GM19239 (cell line): ENCODE measurements around the gene PITRM1.
"Not testable (repeated sequence)": the region's sequence is repeated elsewhere in the genome, so short reads cannot be mapped to it uniquely, and the experiment has no call there.

Experiments
- DNase-seq: peaks from one replicate; pipeline ENCODE4 v3.0.0; 2011; ENCODE audit warnings: low spot score; ENCODE audit not compliant: insufficient read length
- FAIRE-seq: peaks from 2 replicates; lab custom pipeline; 2011; peaks lifted over from hg19 to GRCh38; lab: Jason Lieb, UNC

PITRM1 gene

GRCh38 chr10:3172446-3173170 is at the start of gene PITRM1:
TSS of gene PITRM1 (minus strand) at chr10:3172782. CDS start at chr10:3172772, 10 bp downstream.
- FAIRE-seq (peak; percentile 96), DNase-seq (peak; percentile 94)

GRCh38 chr10:3222068-3222467 is 49.5 kb upstream of the PITRM1 start:
- FAIRE-seq: no peak
- DNase-seq: no peak

- FAIRE-seq, DNase-seq: not testable (repeated sequence)
Measured at GRCh38 chr10:3221601-3222000, 49.0 kb upstream of the PITRM1 start.

GRCh38 chr10:3220853-3221252 is 48.3 kb upstream of the PITRM1 start:
- DNase-seq (no peak), FAIRE-seq (no peak)

GRCh38 chr10:3219021-3219628 is 46.5 kb upstream of the PITRM1 start:
- not testable (repeated sequence) for FAIRE-seq

GRCh38 chr10:3217853-3218252 is 45.3 kb upstream of the PITRM1 start:
- DNase-seq: no peak
- no peak for FAIRE-seq

More at GRCh38 chr10:3219021-3219628, 46.5 kb upstream of the PITRM1 start:
- DNase-seq: not testable (repeated sequence)

- no peak for FAIRE-seq
Measured at GRCh38 chr10:3217301-3217700, 44.7 kb upstream of the PITRM1 start.

GRCh38 chr10:3215153-3215775 is 42.7 kb upstream of the PITRM1 start:
- no peak for FAIRE-seq

More at GRCh38 chr10:3217301-3217700, 44.7 kb upstream of the PITRM1 start:
- no peak for DNase-seq

GRCh38 chr10:3213758-3214515 is 41.4 kb upstream of the PITRM1 start:
- FAIRE-seq (no peak), DNase-seq (no peak)

More at GRCh38 chr10:3215153-3215775, 42.7 kb upstream of the PITRM1 start:
- no peak for DNase-seq

GRCh38 chr10:3213208-3213607 is 40.6 kb upstream of the PITRM1 start:
- DNase-seq: no peak

GRCh38 chr10:3210251-3210877 is 37.8 kb upstream of the PITRM1 start:
- FAIRE-seq (no peak), DNase-seq (no peak)

More at GRCh38 chr10:3213208-3213607, 40.6 kb upstream of the PITRM1 start:
- FAIRE-seq: no peak

- FAIRE-seq: no peak
Measured at GRCh38 chr10:3208481-3209406, 36.2 kb upstream of the PITRM1 start.

GRCh38 chr10:3207351-3207750 is 34.8 kb upstream of the PITRM1 start:
- FAIRE-seq: no peak
- no peak for DNase-seq

More at GRCh38 chr10:3208481-3209406, 36.2 kb upstream of the PITRM1 start:
- no peak for DNase-seq

- no peak for FAIRE-seq
Measured at GRCh38 chr10:3206511-3207157, 34.1 kb upstream of the PITRM1 start.

GRCh38 chr10:3203972-3204371 is 31.4 kb upstream of the PITRM1 start:
- no peak for FAIRE-seq
- DNase-seq: no peak

More at GRCh38 chr10:3206511-3207157, 34.1 kb upstream of the PITRM1 start:
- DNase-seq: no peak

GRCh38 chr10:3203016-3203811 is 30.6 kb upstream of the PITRM1 start:
- FAIRE-seq: no peak
- no peak for DNase-seq

- FAIRE-seq (no peak), DNase-seq (no peak)
Measured at GRCh38 chr10:3201796-3202195, 29.2 kb upstream of the PITRM1 start.

GRCh38 chr10:3199488-3199887 is 26.9 kb upstream of the PITRM1 start:
- FAIRE-seq: no peak
- no peak for DNase-seq
